K562 (cell line): ENCODE measurements around the gene RECQL5. TPM values are rescaled to one million over a fixed set of nuclear protein-coding genes. Genes with fewer than 3 reads are reported as not detected.

Source experiments
- ATAC-seq: fragments of 200-7000 bp; cut with Tn5 transposase; 3 replicates; pipeline ENCODE4 v1.9.1; 2020; ENCODE audit warnings: moderate library complexity
- BruUV-seq: library from RNA; stranded (reverse); fragments of 400-500 nt; replicated peaks from 2 replicates; lab custom pipeline; 2021; lab: Mats Ljungman, UMichigan
- CTCF ChIA-PET: fragments of 300-600 bp; formaldehyde crosslinking; extraction: SDS; loops from one replicate; lab custom pipeline; 2021; ENCODE audit warnings: low intra/inter-chr PET ratio; lab: Yijun Ruan, JAX
- POLR2A ChIA-PET: fragments of 300-600, 350-650 bp; sonication (Branson Sonifier 250); formaldehyde crosslinking; extraction: SDS; loops from one replicate; lab custom pipeline; 2021; ENCODE audit warnings: antibody characterized with exemption, inconsistent platforms; lab: Yijun Ruan, JAX
- DNase-seq, 4 experiments: peaks; one replicate each; pipeline versions ENCODE4 v3.0.0 to v3.0.0-alpha.2; 2011 to 2018; ENCODE audit warnings: low spot score in 3 of 4, mixed read lengths in 3 of 4; ENCODE audit errors: extremely low read depth in 1 of 4
- FAIRE-seq: peaks from 2 replicates; lab custom pipeline; 2011; peaks lifted over from hg19 to GRCh38; lab: Jason Lieb, UNC
- H2AFZ ChIP-seq: 2 replicates; pipeline ENCODE4 v1.6.0; 2011; ENCODE audit warnings: low read depth, low read length, control low read depth, inconsistent platforms
- H3K27ac ChIP-seq: fragments of 200-600 bp; 3 replicates; pipeline ENCODE4 v1.8.0; 2011; ENCODE audit warnings: low read depth, mild to moderate bottlenecking, control low read depth, inconsistent platforms, low read length, moderate library complexity, mixed read lengths; ENCODE audit errors: extremely low read depth
- H3K27me3 ChIP-seq, 2 experiments: fragments of 300-600 bp in 1 of 2; 2 replicates in 1 of 2; 3 replicates in 1 of 2; pipeline versions ENCODE4 v1.6.0 to v1.8.0; 2011; ENCODE audit warnings: inconsistent platforms in 2 of 2, low read length in 2 of 2, mild to moderate bottlenecking in 1 of 2, mixed read lengths in 1 of 2, moderate library complexity in 1 of 2; ENCODE audit not compliant: control insufficient read depth in 2 of 2, insufficient read depth in 2 of 2
- H3K36me3 ChIP-seq: fragments of 300-600 bp; 3 replicates; pipeline ENCODE4 v1.8.0; 2011; ENCODE audit warnings: mild to moderate bottlenecking, low read length, inconsistent platforms; ENCODE audit not compliant: control insufficient read depth, insufficient read depth
- H3K4me1 ChIP-seq, 2 experiments: fragments of 200-600 bp in 1 of 2; replicated peaks in 1 of 2; 2 replicates in 1 of 2; 3 replicates in 1 of 2; pipeline versions ENCODE4 v1.5.1 to v1.8.0; 2011; ENCODE audit warnings: inconsistent platforms in 2 of 2, low read length in 2 of 2, mild to moderate bottlenecking in 1 of 2, mixed read lengths in 1 of 2, moderate library complexity in 1 of 2; ENCODE audit not compliant: control insufficient read depth in 2 of 2, insufficient read depth in 2 of 2
- H3K4me2 ChIP-seq: 2 replicates; pipeline ENCODE4 v1.6.1; 2011; ENCODE audit warnings: low read length, control low read depth, inconsistent platforms, mixed read lengths; ENCODE audit not compliant: insufficient read depth
- H3K4me3 ChIP-seq: fragments of 200-600 bp; sonication (generic), shearing (Covaris generic); 2 replicates; pipeline ENCODE4 v1.5.1; 2016; ENCODE audit warnings: control low read depth, inconsistent platforms
- H3K79me2 ChIP-seq: fragments of 200-600 bp; 3 replicates; pipeline ENCODE4 v1.8.0; 2011; ENCODE audit warnings: low read length, inconsistent platforms; ENCODE audit not compliant: control insufficient read depth, insufficient read depth
- H3K9ac ChIP-seq, 2 experiments: 2 replicates each; pipeline versions ENCODE4 v1.6.0 to v1.6.1; 2011; ENCODE audit warnings: low read depth in 2 of 2, low read length in 2 of 2, control low read depth in 1 of 2, inconsistent platforms in 1 of 2, mild to moderate bottlenecking in 1 of 2, mixed read lengths in 1 of 2; ENCODE audit not compliant: insufficient read depth in 1 of 2
- H3K9me1 ChIP-seq: one replicate; pipeline ENCODE4 v1.6.0; 2011; ENCODE audit warnings: inconsistent platforms, mild to moderate bottlenecking, low read length, moderate library complexity; ENCODE audit not compliant: control insufficient read depth, insufficient read depth
- H3K9me3 ChIP-seq: replicated peaks from 2 replicates; pipeline ENCODE4 v1.5.1; 2011; ENCODE audit warnings: low read depth, low read length, inconsistent platforms; ENCODE audit not compliant: control insufficient read depth, insufficient read depth
- H4K20me1 ChIP-seq: replicated peaks from 2 replicates; pipeline ENCODE4 v1.6.1; 2011; ENCODE audit warnings: low read length, inconsistent platforms, mixed read lengths; ENCODE audit not compliant: control insufficient read depth, insufficient read depth
- CAMTA2 ChIP-seq: fragments of 250-450 bp; sonication (Bioruptor Pico); conservative IDR thresholded peaks from 2 replicates; pipeline ENCODE4 v1.5.1; 2022
- CHCHD3 ChIP-seq: fragments of 250-450 bp; sonication (Bioruptor Pico); IDR thresholded peaks from 2 replicates; pipeline ENCODE4 v2.1.2; 2022; ENCODE audit warnings: mild to moderate bottlenecking
- FIP1L1 ChIP-seq: fragments of 200-400 bp; formaldehyde crosslinking; IDR thresholded peaks from 2 replicates; pipeline ENCODE4 v1.6.1; 2018; ENCODE audit warnings: mild to moderate bottlenecking, low read depth, low read length; ENCODE audit not compliant: poor library complexity, severe bottlenecking
- FOS ChIP-seq: IDR thresholded peaks from 3 replicates; pipeline ENCODE4 v1.6.1; 2011; ENCODE audit not compliant: insufficient read length; ENCODE audit errors: extremely low read depth
- FOXO4 ChIP-seq: fragments of 450-650 bp; formaldehyde crosslinking; IDR thresholded peaks from 2 replicates; pipeline ENCODE4 v1.4.0; 2020; ENCODE audit warnings: mild to moderate bottlenecking, moderate library complexity
- MAZ ChIP-seq, 2 experiments: fragments of 450-650 bp in 1 of 2; sonication (generic) in 1 of 2; formaldehyde crosslinking; IDR thresholded peaks in 1 of 2; conservative IDR thresholded peaks in 1 of 2; 2 replicates each; pipeline versions ENCODE4 v1.4.0 to v1.5.0; 2020; ENCODE audit warnings: mild to moderate bottlenecking in 1 of 2, missing genetic modification reagents in 1 of 2
- NELFE ChIP-seq: IDR thresholded peaks from 2 replicates; pipeline ENCODE4 v1.6.1; 2011; ENCODE audit warnings: mild to moderate bottlenecking; ENCODE audit not compliant: insufficient read depth, insufficient read length
- NR1H2 ChIP-seq: sonication (generic); formaldehyde crosslinking; IDR thresholded peaks from 2 replicates; pipeline ENCODE4 v1.4.0; 2020; ENCODE audit warnings: mild to moderate bottlenecking, missing genetic modification reagents
- SRSF1 ChIP-seq: fragments of 200-400 bp; formaldehyde crosslinking; IDR thresholded peaks from 2 replicates; pipeline ENCODE4 v1.6.1; 2017; ENCODE audit warnings: mild to moderate bottlenecking, low read depth, low read length, moderate library complexity
- ZNF407 ChIP-seq: fragments of 450-650 bp; IDR thresholded peaks from 2 replicates; pipeline ENCODE4 v1.6.1; 2016; ENCODE audit warnings: low read depth
- ZNF507 ChIP-seq: conservative IDR thresholded peaks from 2 replicates; pipeline ENCODE4 v1.6.1; 2017; ENCODE audit warnings: missing genetic modification characterization, missing compliant biosample characterization
- WGBS: fragments of 100-300 bp; shearing (Covaris generic); methylation state at CpG from one replicate; pipeline ENCODE4 v1.1.6; 2016; ENCODE audit warnings: low coverage, mixed read lengths; ENCODE audit not compliant: insufficient coverage; ENCODE audit errors: missing lambda C conversion rate; 5-methylcytosine and 5-hydroxymethylcytosine counted together
- in situ Hi-C: fragments of 300-500 bp; cut with MboI; formaldehyde crosslinking; loops from 4 replicates; pipeline ENCODE4 v1.15.0; 2018; ENCODE audit warnings: inconsistent platforms, mixed read lengths
- intact Hi-C: fragments of 100-400 bp; cut with micrococcal nuclease; formaldehyde crosslinking; loops from 2 replicates; pipeline ENCODE4 v1.14.2; 2022
- polyA plus RNA-seq, 8 experiments: library from polyadenylated mRNA; depleted of rRNA in 4 of 8; stranded (reverse) in 5 of 8; unstranded in 3 of 8; fragments of >200 nt; fragmentation: Nextera tagmentation in 2 of 8; fragmentation: Illumina TruSeq in 1 of 8; extraction: Ambion mirVana in 2 of 8; extraction: Trizol in 1 of 8; gene quantifications; 2 replicates each; pipeline versions ENCODE4 v1.2.1 to v1.2.3, GENCODE V29; 2011 to 2014; ENCODE audit warnings: inconsistent platforms in 1 of 8, missing spikeins in 1 of 8
- total RNA-seq, 7 experiments: library from RNA; depleted of rRNA in 6 of 7; stranded (reverse); fragments of >200 nt in 6 of 7; fragmentation: Illumina TruSeq in 2 of 7; extraction: Trizol in 2 of 7; gene quantifications; 2 replicates each; pipeline versions ENCODE4 v1.2.1 to v1.2.3, GENCODE V29; 2011 to 2021; ENCODE audit warnings: low replicate concordance in 1 of 7

RECQL5 gene
- total and polyA plus RNA-seq, 9 of the 15 experiments (the other 6 are each of a cell fraction or from before 2014, with no cell fraction given), result 4.1 to 34.8 (median 16.4) TPM

GRCh38 chr17:75584849-75585175 is 82.1 kb downstream of the RECQL5 start:
- H2AFZ ChIP-seq, result no peak overlapping the region
- H3K9me1 ChIP-seq, result no peaks in the 10 kb centered on the region
- no peaks in the 10 kb centered on the region for H3K9me3 ChIP-seq
- H3K4me2 ChIP-seq, result no peak overlapping the region
- H3K79me2 ChIP-seq, result no peaks in the 10 kb centered on the region
- TF ChIP-seq SRSF1, result no peak
- no peak for TF ChIP-seq ZNF507 (tag)
- no peak for TF ChIP-seq FOS
- TF ChIP-seq FIP1L1, result no peak
- no peak for TF ChIP-seq ZNF407
- TF ChIP-seq NR1H2 (CRISPR knock-in tag), result no peak
- TF ChIP-seq CAMTA2, result no peak
- no peak for TF ChIP-seq FOXO4 (CRISPR knock-in tag)
- TF ChIP-seq CHCHD3 (CRISPR knock-in tag), result no peak
- no peak for TF ChIP-seq MAZ (CRISPR knock-in tag; conservative IDR thresholded peaks at IDR 0.05 in 1 of 2, IDR thresholded peaks at IDR 0.05 in 1 of 2)
- no peak for TF ChIP-seq NELFE
- no peak overlapping the region for H3K4me3 ChIP-seq
- H3K4me1 ChIP-seq, result peaks cover 5 to 26% of the 10 kb centered on the region in 2 experiments; a peak in 3 of 5 replicates
- no peaks in the 10 kb centered on the region; a peak in 1 of 5 replicates for H3K27me3 ChIP-seq
- no peak for DNase-seq
- H3K27ac ChIP-seq, result no peak overlapping the region
- ChIA-PET POLR2A (interaction anchor here (0.8 to 1.8 kb wide), 2 partner anchors 17 to 69 kb away, joined by 3 to 4 read pairs; partner anchors contain the start of gene TSEN54), CTCF (no interaction called here)
- no peak for ATAC-seq
- H3K9ac ChIP-seq, result no peak overlapping the region
- BruUV-seq, result no TSS peak
- no peak for FAIRE-seq
- WGBS, result 45% methylated on average over 7 of the region's 7 CpGs
- intact Hi-C loops, result loop anchor here (5.0 to 10.0 kb wide), 2 partner anchors 68 to 160 kb away; partner anchors contain the start of genes CASKIN2 and TSEN54
- no peaks in the 10 kb centered on the region for H3K36me3 ChIP-seq
- in situ Hi-C loops, result no loop called here
- H4K20me1 ChIP-seq, result no peaks in the 10 kb centered on the region
